K562 (cell line): ENCODE data around the gene FYB2. TPM values are rescaled to one million over a fixed set of nuclear protein-coding genes. Genes with fewer than 3 reads are reported as not detected.

Source experiments
- ATAC-seq: fragments of 200-7000 bp; cut with Tn5 transposase; 3 replicates; pipeline ENCODE4 v1.9.1; 2020; ENCODE audit warnings: moderate library complexity
- BruUV-seq: library from RNA; stranded (reverse); fragments of 400-500 nt; replicated peaks from 2 replicates; lab custom pipeline; 2021; lab: Mats Ljungman, UMichigan
- CTCF ChIA-PET: fragments of 300-600 bp; formaldehyde crosslinking; extraction: SDS; loops from one replicate; lab custom pipeline; 2021; ENCODE audit warnings: low intra/inter-chr PET ratio; lab: Yijun Ruan, JAX
- POLR2A ChIA-PET: fragments of 300-600, 350-650 bp; sonication (Branson Sonifier 250); formaldehyde crosslinking; extraction: SDS; loops from one replicate; lab custom pipeline; 2021; ENCODE audit warnings: antibody characterized with exemption, inconsistent platforms; lab: Yijun Ruan, JAX
- DNase-seq, 4 experiments: peaks; one replicate each; pipeline versions ENCODE4 v3.0.0 to v3.0.0-alpha.2; 2011 to 2018; ENCODE audit warnings: low spot score in 3 of 4, mixed read lengths in 3 of 4; ENCODE audit errors: extremely low read depth in 1 of 4
- FAIRE-seq: peaks from 2 replicates; lab custom pipeline; 2011; peaks lifted over from hg19 to GRCh38; lab: Jason Lieb, UNC
- H2AFZ ChIP-seq: 2 replicates; pipeline ENCODE4 v1.6.0; 2011; ENCODE audit warnings: low read depth, low read length, control low read depth, inconsistent platforms
- H3K27ac ChIP-seq: fragments of 200-600 bp; 3 replicates; pipeline ENCODE4 v1.8.0; 2011; ENCODE audit warnings: low read depth, mild to moderate bottlenecking, control low read depth, inconsistent platforms, low read length, moderate library complexity, mixed read lengths; ENCODE audit errors: extremely low read depth
- H3K27me3 ChIP-seq, 2 experiments: fragments of 300-600 bp in 1 of 2; 2 replicates in 1 of 2; 3 replicates in 1 of 2; pipeline versions ENCODE4 v1.6.0 to v1.8.0; 2011; ENCODE audit warnings: inconsistent platforms in 2 of 2, low read length in 2 of 2, mild to moderate bottlenecking in 1 of 2, mixed read lengths in 1 of 2, moderate library complexity in 1 of 2; ENCODE audit not compliant: control insufficient read depth in 2 of 2, insufficient read depth in 2 of 2
- H3K36me3 ChIP-seq: fragments of 300-600 bp; 3 replicates; pipeline ENCODE4 v1.8.0; 2011; ENCODE audit warnings: mild to moderate bottlenecking, low read length, inconsistent platforms; ENCODE audit not compliant: control insufficient read depth, insufficient read depth
- H3K4me1 ChIP-seq, 2 experiments: fragments of 200-600 bp in 1 of 2; replicated peaks in 1 of 2; 2 replicates in 1 of 2; 3 replicates in 1 of 2; pipeline versions ENCODE4 v1.5.1 to v1.8.0; 2011; ENCODE audit warnings: inconsistent platforms in 2 of 2, low read length in 2 of 2, mild to moderate bottlenecking in 1 of 2, mixed read lengths in 1 of 2, moderate library complexity in 1 of 2; ENCODE audit not compliant: control insufficient read depth in 2 of 2, insufficient read depth in 2 of 2
- H3K4me2 ChIP-seq: 2 replicates; pipeline ENCODE4 v1.6.1; 2011; ENCODE audit warnings: low read length, control low read depth, inconsistent platforms, mixed read lengths; ENCODE audit not compliant: insufficient read depth
- H3K4me3 ChIP-seq: fragments of 200-600 bp; sonication (generic), shearing (Covaris generic); 2 replicates; pipeline ENCODE4 v1.5.1; 2016; ENCODE audit warnings: control low read depth, inconsistent platforms
- H3K79me2 ChIP-seq: fragments of 200-600 bp; 3 replicates; pipeline ENCODE4 v1.8.0; 2011; ENCODE audit warnings: low read length, inconsistent platforms; ENCODE audit not compliant: control insufficient read depth, insufficient read depth
- H3K9ac ChIP-seq, 2 experiments: 2 replicates each; pipeline versions ENCODE4 v1.6.0 to v1.6.1; 2011; ENCODE audit warnings: low read depth in 2 of 2, low read length in 2 of 2, control low read depth in 1 of 2, inconsistent platforms in 1 of 2, mild to moderate bottlenecking in 1 of 2, mixed read lengths in 1 of 2; ENCODE audit not compliant: insufficient read depth in 1 of 2
- H3K9me1 ChIP-seq: one replicate; pipeline ENCODE4 v1.6.0; 2011; ENCODE audit warnings: inconsistent platforms, mild to moderate bottlenecking, low read length, moderate library complexity; ENCODE audit not compliant: control insufficient read depth, insufficient read depth
- H3K9me3 ChIP-seq: replicated peaks from 2 replicates; pipeline ENCODE4 v1.5.1; 2011; ENCODE audit warnings: low read depth, low read length, inconsistent platforms; ENCODE audit not compliant: control insufficient read depth, insufficient read depth
- H4K20me1 ChIP-seq: replicated peaks from 2 replicates; pipeline ENCODE4 v1.6.1; 2011; ENCODE audit warnings: low read length, inconsistent platforms, mixed read lengths; ENCODE audit not compliant: control insufficient read depth, insufficient read depth
- ETV6 ChIP-seq, 3 experiments: fragments of 150-350 bp in 1 of 3; sonication (generic) in 1 of 3; formaldehyde crosslinking in 1 of 3; IDR thresholded peaks; 2 replicates each; pipeline versions ENCODE4 v1.6.1 to v1.8.0; 2014 to 2022; ENCODE audit warnings: borderline replicate concordance in 2 of 3, low read depth in 2 of 3, antibody characterized with exemption in 1 of 3, low read length in 1 of 3, mild to moderate bottlenecking in 1 of 3, missing genetic modification reagents in 1 of 3
- FOS ChIP-seq: IDR thresholded peaks from 3 replicates; pipeline ENCODE4 v1.6.1; 2011; ENCODE audit not compliant: insufficient read length; ENCODE audit errors: extremely low read depth
- GTF2A2 ChIP-seq: IDR thresholded peaks from 2 replicates; pipeline ENCODE4 v1.6.1; 2016; ENCODE audit warnings: mild to moderate bottlenecking, missing genetic modification characterization, missing compliant biosample characterization
- KLF13 ChIP-seq: fragments of 450-650 bp; IDR thresholded peaks from 2 replicates; pipeline ENCODE4 v1.6.1; 2016; ENCODE audit warnings: missing genetic modification characterization, low read depth, mild to moderate bottlenecking, missing compliant biosample characterization, moderate library complexity, borderline replicate concordance
- MCM3 ChIP-seq: fragments of 450-650 bp; IDR thresholded peaks from 2 replicates; pipeline ENCODE4 v1.6.1; 2016
- PURB ChIP-seq: sonication (generic); formaldehyde crosslinking; IDR thresholded peaks from 2 replicates; pipeline ENCODE4 v1.9.0; 2021; ENCODE audit warnings: low read depth, mild to moderate bottlenecking, missing genetic modification reagents
- SMARCA5 ChIP-seq: fragments of 450-650 bp; IDR thresholded peaks from 2 replicates; pipeline ENCODE4 v1.6.1; 2016
- TSC22D4 ChIP-seq: fragments of 450-650 bp; IDR thresholded peaks from 2 replicates; pipeline ENCODE4 v1.6.1; 2016; ENCODE audit warnings: missing genetic modification characterization, missing biosample characterization, control low read depth
- WGBS: fragments of 100-300 bp; shearing (Covaris generic); methylation state at CpG from one replicate; pipeline ENCODE4 v1.1.6; 2016; ENCODE audit warnings: low coverage, mixed read lengths; ENCODE audit not compliant: insufficient coverage; ENCODE audit errors: missing lambda C conversion rate; 5-methylcytosine and 5-hydroxymethylcytosine counted together
- in situ Hi-C: fragments of 300-500 bp; cut with MboI; formaldehyde crosslinking; loops from 4 replicates; pipeline ENCODE4 v1.15.0; 2018; ENCODE audit warnings: inconsistent platforms, mixed read lengths
- intact Hi-C: fragments of 100-400 bp; cut with micrococcal nuclease; formaldehyde crosslinking; loops from 2 replicates; pipeline ENCODE4 v1.14.2; 2022
- polyA plus RNA-seq, 8 experiments: library from polyadenylated mRNA; depleted of rRNA in 4 of 8; stranded (reverse) in 5 of 8; unstranded in 3 of 8; fragments of >200 nt; fragmentation: Nextera tagmentation in 2 of 8; fragmentation: Illumina TruSeq in 1 of 8; extraction: Ambion mirVana in 2 of 8; extraction: Trizol in 1 of 8; gene quantifications; 2 replicates each; pipeline versions ENCODE4 v1.2.1 to v1.2.3, GENCODE V29; 2011 to 2014; ENCODE audit warnings: inconsistent platforms in 1 of 8, missing spikeins in 1 of 8
- total RNA-seq, 7 experiments: library from RNA; depleted of rRNA in 6 of 7; stranded (reverse); fragments of >200 nt in 6 of 7; fragmentation: Illumina TruSeq in 2 of 7; extraction: Trizol in 2 of 7; gene quantifications; 2 replicates each; pipeline versions ENCODE4 v1.2.1 to v1.2.3, GENCODE V29; 2011 to 2021; ENCODE audit warnings: low replicate concordance in 1 of 7

Gene FYB2
- total and polyA plus RNA-seq, 9 of the 15 experiments (the other 6 are each of a cell fraction or from before 2014, with no cell fraction given): not detected

DNA sequence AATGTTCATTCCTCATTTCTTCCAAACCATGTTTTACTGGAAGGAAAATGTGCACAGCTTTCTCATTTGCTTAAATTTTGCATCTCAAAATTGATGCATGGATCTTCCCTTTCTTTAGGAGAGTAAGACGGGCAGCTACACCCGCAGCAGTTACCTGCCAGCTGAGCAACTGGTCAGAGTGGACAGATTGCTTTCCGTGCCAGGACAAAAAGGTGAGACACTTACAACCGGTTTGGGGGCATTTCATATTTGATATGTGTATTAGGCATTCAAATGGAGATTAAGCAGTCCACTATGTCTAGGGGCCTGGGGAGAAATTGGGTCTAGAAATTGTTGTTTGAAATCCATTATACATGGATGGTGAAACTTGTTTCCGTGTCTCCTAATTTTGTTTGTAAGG lies 48.3 kb upstream of the FYB2 start:
- FAIRE-seq: no peak
- intact Hi-C loops: no loop called here
- TF ChIP-seq MCM3 (no peak), FOS (no peak), TSC22D4 (tag) (no peak), GTF2A2 (no peak), KLF13 (tag) (no peak), PURB (CRISPR knock-in tag) (no peak), ETV6 (IDR thresholded peaks at IDR 0.05; ENCODE audit: borderline replicate concordance in 1 of 2, low read depth in 2 of 2, low read length in 1 of 2) (no peak), ETV6 (CRISPR knock-in tag; IDR thresholded peaks at IDR 0.05; ENCODE audit: borderline replicate concordance) (no peak), SMARCA5 (no peak)
- TF ChIP-seq, all 486 proteins: peak for 0
- Histone ChIP-seq H3K27ac (no peak overlapping the region), H3K9me1 (no peaks in the 10 kb centered on the region), H4K20me1 (no peaks in the 10 kb centered on the region), H3K4me2 (no peak overlapping the region), H3K79me2 (no peaks in the 10 kb centered on the region), H2AFZ (no peak overlapping the region), H3K4me1 (0 out of 5 replicates have a peak, but pooled peaks cover 0 to 1% of the 10 kb centered on the region in 2 experiments), H3K9ac (no peak overlapping the region), H3K36me3 (no peaks in the 10 kb centered on the region), H3K27me3 (no peaks in the 10 kb centered on the region; a peak in 1 of 5 replicates), H3K9me3 (no peaks in the 10 kb centered on the region), H3K4me3 (no peak overlapping the region)
- ATAC-seq (no peak), DNase-seq (no peak)
- ChIA-PET POLR2A (no interaction called here), CTCF (no interaction called here)
- BruUV-seq: no TSS peak
- 3% methylated on average over 5 of the region's 5 CpGs for WGBS
- in situ Hi-C loops: no loop called here
